ENCODE data around the gene TMEM132A.

TMEM132A gene, protein sequence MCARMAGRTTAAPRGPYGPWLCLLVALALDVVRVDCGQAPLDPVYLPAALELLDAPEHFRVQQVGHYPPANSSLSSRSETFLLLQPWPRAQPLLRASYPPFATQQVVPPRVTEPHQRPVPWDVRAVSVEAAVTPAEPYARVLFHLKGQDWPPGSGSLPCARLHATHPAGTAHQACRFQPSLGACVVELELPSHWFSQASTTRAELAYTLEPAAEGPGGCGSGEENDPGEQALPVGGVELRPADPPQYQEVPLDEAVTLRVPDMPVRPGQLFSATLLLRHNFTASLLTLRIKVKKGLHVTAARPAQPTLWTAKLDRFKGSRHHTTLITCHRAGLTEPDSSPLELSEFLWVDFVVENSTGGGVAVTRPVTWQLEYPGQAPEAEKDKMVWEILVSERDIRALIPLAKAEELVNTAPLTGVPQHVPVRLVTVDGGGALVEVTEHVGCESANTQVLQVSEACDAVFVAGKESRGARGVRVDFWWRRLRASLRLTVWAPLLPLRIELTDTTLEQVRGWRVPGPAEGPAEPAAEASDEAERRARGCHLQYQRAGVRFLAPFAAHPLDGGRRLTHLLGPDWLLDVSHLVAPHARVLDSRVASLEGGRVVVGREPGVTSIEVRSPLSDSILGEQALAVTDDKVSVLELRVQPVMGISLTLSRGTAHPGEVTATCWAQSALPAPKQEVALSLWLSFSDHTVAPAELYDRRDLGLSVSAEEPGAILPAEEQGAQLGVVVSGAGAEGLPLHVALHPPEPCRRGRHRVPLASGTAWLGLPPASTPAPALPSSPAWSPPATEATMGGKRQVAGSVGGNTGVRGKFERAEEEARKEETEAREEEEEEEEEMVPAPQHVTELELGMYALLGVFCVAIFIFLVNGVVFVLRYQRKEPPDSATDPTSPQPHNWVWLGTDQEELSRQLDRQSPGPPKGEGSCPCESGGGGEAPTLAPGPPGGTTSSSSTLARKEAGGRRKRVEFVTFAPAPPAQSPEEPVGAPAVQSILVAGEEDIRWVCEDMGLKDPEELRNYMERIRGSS

DNA sequence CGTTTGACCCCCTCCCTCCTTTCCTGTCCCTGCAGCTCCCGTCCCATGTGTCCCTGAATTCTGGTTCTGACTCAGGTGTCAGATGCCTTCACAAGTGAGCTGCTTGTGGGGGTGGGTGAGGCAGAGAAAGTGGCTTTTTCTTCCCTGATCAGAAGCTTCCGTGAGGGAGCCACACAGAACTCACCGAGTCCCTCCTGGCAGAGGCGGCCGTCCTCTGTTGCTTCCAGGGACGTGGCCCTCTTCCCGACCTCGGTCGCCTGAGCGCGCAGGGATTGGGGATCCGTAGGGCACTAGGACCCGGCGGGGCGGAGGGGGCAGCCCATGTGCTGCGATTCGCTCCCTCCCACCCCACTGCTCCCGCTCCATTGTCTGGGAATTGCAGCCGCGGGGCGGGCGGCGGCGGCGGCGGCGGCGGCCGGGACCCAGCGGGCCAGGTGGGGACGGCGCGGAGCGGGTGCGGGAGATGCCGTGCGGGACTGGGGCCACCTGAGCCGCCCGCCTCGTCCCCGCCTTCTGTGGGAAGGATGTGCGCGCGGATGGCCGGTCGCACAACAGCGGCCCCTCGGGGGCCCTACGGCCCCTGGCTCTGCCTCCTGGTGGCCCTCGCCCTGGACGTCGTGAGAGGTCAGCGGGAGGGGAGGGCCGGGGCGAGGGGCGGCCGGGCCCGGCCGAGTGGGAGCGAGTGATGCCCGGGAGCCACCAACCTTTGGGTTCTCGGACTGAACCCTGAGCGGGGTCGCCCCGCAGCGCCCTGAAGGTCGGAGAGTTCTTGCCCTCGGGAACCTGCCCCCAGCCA, at the start of gene TMEM132A:
Gene TMEM132A, plus strand, starts transcription at position 351 of the 796 bp plus-strand sequence. Its CDS starts 174 bp downstream, at position 525.
- ATAC-seq (ENCODE audit: low read depth) (peak; percentile 48), DNase-seq (ENCODE audit: low spot score in 2 of 2) (no peak)
- H3K27me3 Mint-ChIP-seq: no peaks in the 10 kb centered on the region
- peaks cover 28% of the 10 kb centered on the region for H3K36me3 Mint-ChIP-seq
- H3K27ac Mint-ChIP-seq: peak within 1 kb of the TSS; percentile 61
- H3K4me1 Mint-ChIP-seq: peaks cover 34% of the 10 kb centered on the region
- peak within 1 kb of the TSS; percentile 74 for H3K4me3 Mint-ChIP-seq
- H3K9me3 Mint-ChIP-seq: no peaks in the 10 kb centered on the region

DNA sequence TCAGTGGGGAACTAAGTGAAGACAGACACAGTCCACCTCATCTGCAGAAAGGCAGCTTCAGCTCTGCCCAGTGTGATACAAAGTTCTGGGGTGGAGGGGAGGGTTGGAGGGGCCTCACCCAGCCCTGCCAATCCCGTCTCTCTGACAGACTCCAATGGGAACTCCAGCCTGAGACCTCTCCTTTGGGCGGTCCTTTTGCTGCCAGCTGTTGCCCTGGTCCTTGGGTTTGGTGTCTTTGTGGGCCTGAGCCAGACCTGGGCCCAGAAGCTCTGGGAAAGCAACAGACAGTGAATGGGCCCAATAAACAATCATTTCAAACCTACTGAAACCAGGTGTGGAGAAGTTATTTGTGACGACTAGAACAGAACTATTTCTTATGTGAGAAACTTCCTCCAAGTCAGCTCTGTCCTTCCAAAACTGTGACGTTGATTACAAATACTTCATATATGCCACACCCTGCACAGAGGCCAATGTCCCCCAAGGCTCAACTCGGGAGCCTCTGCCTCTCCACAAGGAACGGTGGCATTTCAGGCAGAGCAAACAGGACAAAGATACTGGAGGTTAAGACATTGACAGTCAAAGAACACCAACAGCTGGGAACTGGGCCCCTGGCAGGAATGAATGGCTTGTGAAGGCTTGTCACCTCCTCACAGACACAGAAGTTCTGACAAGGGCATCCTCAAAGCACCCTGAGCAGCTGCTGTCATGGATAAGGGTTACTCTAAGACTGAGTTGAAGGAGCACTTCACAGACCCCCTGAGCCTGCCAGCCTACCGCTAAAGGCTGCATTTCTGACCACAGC, 48.7 kb upstream of the TMEM132A start:
- no peak for DNase-seq (ENCODE audit: low spot score in 2 of 2)
- Mint-ChIP-seq H3K27me3 (no peaks in the 10 kb centered on the region), H3K4me1 (peaks cover 2% of the 10 kb centered on the region), H3K27ac (no peak overlapping the region), H3K4me3 (no peak overlapping the region), H3K36me3 (peaks cover 6% of the 10 kb centered on the region), H3K9me3 (no peaks in the 10 kb centered on the region)
- ATAC-seq (ENCODE audit: low read depth): no peak

DNA sequence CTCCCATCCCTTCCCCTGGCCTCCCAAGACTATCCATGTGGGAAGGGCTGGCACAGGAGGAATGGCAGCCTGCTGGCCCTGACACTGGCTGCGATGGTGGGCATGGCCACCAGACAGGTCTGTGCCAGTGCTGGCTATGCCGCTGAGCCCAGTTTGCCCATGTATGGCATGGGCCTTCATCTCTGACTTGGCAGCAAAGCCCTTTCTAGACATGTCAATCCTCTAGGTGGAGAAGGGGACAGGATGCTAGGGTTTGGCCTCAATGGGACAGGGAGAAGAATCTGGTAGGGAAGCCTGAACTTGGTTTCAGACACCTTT, 48.1 kb upstream of the TMEM132A start:
- no peaks in the 10 kb centered on the region for H3K9me3 Mint-ChIP-seq
- peaks cover 2% of the 10 kb centered on the region for H3K4me1 Mint-ChIP-seq
- H3K36me3 Mint-ChIP-seq: peaks cover 8% of the 10 kb centered on the region
- no peak overlapping the region for H3K4me3 Mint-ChIP-seq
- H3K27me3 Mint-ChIP-seq: no peaks in the 10 kb centered on the region
- ATAC-seq (ENCODE audit: low read depth) (no peak), DNase-seq (ENCODE audit: low spot score in 2 of 2) (no peak)
- no peak overlapping the region for H3K27ac Mint-ChIP-seq

DNA sequence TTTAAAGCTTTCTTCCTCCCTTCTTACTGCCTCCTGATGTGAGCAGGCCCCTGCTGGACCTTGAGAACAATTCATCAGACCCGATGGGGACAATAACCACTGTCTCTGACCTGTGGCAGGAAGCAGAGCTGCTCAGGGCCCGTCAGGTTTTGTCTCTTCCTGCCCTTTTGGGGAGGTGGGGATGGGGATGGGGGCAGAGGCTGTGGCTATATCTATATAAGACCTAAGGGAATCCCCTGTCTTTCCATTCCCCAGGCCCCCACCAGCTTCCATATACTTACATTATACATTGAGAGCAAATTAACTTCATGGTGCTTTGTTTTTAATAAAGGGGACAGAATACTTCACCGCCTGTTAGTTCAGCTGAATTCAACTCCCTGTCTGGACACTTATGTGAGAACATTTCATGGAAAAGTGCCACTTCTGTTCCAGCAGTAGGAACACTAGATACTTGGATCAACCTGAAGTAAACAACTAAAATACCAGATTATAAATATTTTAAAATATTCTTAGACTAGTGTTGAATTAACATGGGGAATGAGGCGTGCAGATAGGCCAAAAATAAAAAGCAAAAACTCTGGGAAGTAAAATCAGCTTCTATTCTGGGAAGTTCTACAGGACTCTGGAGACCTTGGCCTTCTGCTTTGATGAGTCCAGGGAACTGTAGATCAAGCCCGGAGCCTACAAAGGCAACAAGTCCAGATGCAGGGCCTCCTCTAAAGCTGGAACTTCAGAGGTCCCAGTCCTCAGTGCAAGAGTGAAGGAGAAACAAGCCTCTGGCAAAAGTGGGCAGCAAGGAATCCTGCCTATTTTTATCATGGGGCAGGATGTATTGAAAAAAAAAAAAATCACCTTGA, 45.8 kb upstream of the TMEM132A start:
- Mint-ChIP-seq H3K36me3 (peaks cover 21% of the 10 kb centered on the region), H3K4me3 (no peak overlapping the region), H3K9me3 (no peaks in the 10 kb centered on the region), H3K4me1 (peaks cover 2% of the 10 kb centered on the region), H3K27ac (no peak overlapping the region), H3K27me3 (no peaks in the 10 kb centered on the region)
- ATAC-seq (ENCODE audit: low read depth) (no peak), DNase-seq (ENCODE audit: low spot score in 2 of 2) (no peak)

DNA sequence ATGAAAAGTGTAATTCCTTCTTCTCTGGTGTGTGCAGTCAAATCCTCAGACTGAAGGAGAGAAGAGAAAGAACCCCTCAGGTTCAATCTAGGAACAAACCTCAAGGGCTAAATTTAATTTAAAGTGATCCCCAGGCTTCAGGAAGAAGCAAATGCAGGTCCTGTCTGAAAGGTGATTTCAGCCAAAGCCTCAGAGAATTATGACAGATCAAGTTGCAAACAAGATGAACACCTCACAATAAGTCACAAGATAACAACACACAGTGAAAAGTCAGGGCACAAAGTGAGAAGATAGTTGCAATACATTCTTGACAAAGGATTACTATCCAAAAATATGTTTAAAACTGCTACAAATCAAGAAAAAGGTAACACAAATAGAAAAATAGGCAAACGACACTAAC, 45.2 kb upstream of the TMEM132A start:
- Mint-ChIP-seq H3K27me3 (no peaks in the 10 kb centered on the region), H3K9me3 (no peaks in the 10 kb centered on the region), H3K4me3 (no peak overlapping the region), H3K4me1 (peaks cover 4% of the 10 kb centered on the region), H3K36me3 (peaks cover 25% of the 10 kb centered on the region), H3K27ac (no peak overlapping the region)
- ATAC-seq (ENCODE audit: low read depth): no peak
- no peak for DNase-seq (ENCODE audit: low spot score in 2 of 2)

DNA sequence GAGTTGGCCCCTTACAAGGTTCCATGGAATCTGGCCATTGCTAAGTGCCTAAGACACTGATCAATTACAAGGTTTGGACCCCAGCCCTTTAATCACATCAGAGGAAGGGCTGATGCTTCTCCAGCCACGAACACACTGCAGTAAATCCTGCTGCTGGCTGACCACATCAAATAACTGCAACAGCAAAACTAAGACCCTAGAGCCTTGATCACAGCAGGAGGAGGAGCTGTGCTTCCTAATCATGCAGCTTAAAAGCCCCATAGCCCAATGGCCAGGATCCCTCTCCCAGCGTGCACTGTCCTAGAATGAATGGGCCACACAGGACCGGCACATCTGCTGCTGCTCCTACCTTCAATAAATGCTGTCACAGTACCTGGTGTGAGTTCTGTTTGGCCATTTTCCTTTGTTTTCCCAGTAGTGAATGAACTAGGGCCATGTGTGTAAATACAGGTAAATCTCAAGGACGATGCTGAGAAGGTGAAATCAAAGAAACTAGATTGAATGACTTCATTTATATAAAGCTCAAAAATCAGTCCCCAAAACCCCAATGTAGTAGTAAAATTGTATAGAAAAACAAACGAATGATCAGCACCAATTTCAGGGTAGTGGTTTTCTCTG, 44.2 kb upstream of the TMEM132A start:
- ATAC-seq (ENCODE audit: low read depth) (no peak), DNase-seq (ENCODE audit: low spot score in 2 of 2) (no peak)
- Mint-ChIP-seq H3K27me3 (no peaks in the 10 kb centered on the region), H3K9me3 (no peaks in the 10 kb centered on the region), H3K4me1 (peaks cover 5% of the 10 kb centered on the region), H3K36me3 (peaks cover 26% of the 10 kb centered on the region), H3K4me3 (no peak overlapping the region), H3K27ac (no peak overlapping the region)

DNA sequence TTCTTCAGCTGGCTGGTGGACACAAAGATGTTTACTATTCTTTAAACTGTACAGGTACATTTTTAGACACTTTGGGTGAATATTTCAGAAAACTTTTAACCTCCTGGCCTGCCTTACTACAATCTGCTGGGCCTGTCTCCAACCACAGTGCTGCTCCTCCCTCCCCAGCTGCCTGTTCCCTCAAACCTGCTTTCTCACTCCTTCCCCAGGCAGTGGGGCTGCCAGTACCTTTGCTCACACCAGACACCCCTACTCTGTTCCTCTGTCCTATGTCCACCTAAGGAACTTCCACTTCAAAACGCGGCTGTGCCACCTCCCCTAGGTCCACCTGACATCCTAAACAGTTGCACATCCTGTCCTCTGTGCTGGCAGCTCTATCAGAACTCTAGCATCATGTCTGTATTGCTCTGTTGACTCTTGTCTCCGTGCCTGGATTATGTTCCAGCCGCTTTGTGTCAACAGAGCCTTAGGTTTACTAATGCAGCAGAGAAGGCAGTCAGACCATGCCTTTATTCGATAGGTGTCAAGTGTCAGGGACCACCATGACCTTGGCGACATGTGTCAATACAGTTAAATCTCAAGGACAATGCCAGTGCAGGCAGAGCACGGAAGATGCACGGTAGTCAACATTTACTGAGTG, 43.5 kb upstream of the TMEM132A start:
- no peak overlapping the region for H3K4me3 Mint-ChIP-seq
- peaks cover 26% of the 10 kb centered on the region for H3K36me3 Mint-ChIP-seq
- no peaks in the 10 kb centered on the region for H3K9me3 Mint-ChIP-seq
- H3K27me3 Mint-ChIP-seq: no peaks in the 10 kb centered on the region
- ATAC-seq (ENCODE audit: low read depth) (no peak), DNase-seq (ENCODE audit: low spot score in 2 of 2) (no peak)
- H3K27ac Mint-ChIP-seq: no peak overlapping the region
- H3K4me1 Mint-ChIP-seq: peaks cover 7% of the 10 kb centered on the region

DNA sequence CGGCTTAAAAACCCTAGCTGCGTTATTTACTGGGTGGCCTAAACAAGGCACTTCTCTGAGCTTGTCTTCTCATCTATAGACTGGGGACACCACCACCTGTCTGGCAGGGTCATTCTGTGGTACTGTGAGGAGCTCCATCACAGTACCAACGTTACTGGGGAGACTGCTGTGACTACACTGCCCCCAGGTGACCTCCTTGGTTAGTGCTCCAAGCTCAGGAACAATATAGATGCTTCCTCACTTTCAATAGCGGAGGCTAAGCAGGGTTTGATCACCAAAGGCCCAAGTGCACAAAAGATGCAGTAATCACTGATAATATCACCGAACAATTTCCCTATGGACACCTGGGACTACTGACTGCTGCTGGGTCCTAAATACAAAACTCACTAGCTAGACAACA, 36.7 kb upstream of the TMEM132A start:
- Mint-ChIP-seq H3K4me1 (peaks cover 7% of the 10 kb centered on the region), H3K9me3 (no peaks in the 10 kb centered on the region), H3K36me3 (peaks cover 20% of the 10 kb centered on the region), H3K27me3 (no peaks in the 10 kb centered on the region), H3K4me3 (no peak overlapping the region), H3K27ac (peak overlapping the region; percentile 17)
- peak; percentile 53 for ATAC-seq (ENCODE audit: low read depth)
- no peak for DNase-seq (ENCODE audit: low spot score in 2 of 2)

DNA sequence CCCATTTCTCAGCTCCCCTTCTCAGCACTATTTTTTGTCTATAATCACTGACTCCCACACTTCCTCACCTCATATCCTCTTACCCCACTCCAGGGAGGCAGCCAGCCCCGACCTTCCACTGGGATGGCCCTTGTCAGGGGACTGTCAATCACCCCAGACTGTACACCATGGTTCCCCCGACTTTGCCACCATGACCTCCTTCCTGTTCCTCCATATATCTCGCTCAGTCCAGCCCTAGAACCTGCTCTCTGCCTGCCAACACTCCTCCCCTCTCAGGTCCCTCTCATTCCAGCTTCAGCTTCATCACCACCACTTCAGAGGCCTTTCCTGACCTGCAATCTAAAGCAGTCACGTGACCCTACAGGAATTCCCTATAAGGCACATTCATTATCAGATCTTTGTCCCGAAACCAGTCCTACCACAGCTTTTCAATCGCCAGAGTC, 34.4 kb upstream of the TMEM132A start:
- peak overlapping the region; percentile 8 for H3K27ac Mint-ChIP-seq
- H3K4me3 Mint-ChIP-seq: no peak overlapping the region
- H3K4me1 Mint-ChIP-seq: peaks cover 4% of the 10 kb centered on the region
- no peaks in the 10 kb centered on the region for H3K27me3 Mint-ChIP-seq
- no peaks in the 10 kb centered on the region for H3K9me3 Mint-ChIP-seq
- peaks cover 19% of the 10 kb centered on the region for H3K36me3 Mint-ChIP-seq
- ATAC-seq (ENCODE audit: low read depth) (no peak), DNase-seq (ENCODE audit: low spot score in 2 of 2) (no peak)

DNA sequence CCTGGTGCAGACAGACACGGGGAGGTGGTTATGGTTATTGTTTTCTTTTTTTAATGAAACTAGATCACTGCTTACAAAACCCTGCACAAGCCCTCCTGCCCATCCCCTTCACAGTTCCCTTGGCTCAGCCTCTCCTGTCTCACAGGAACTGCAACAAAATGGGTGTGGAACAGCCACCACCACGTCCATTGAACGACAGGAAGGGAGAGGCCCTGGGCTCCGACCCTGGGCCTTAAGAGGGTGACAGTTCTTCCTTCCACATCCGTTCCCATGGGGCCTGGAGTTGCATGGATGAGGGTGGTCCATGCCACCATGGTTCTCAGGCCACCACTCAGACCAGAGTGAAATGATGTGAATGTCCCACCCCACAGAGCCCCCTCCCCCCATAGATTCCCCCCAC, 33.6 kb upstream of the TMEM132A start:
- no peak overlapping the region for H3K4me3 Mint-ChIP-seq
- H3K36me3 Mint-ChIP-seq: peaks cover 25% of the 10 kb centered on the region
- no peak overlapping the region for H3K27ac Mint-ChIP-seq

DNA sequence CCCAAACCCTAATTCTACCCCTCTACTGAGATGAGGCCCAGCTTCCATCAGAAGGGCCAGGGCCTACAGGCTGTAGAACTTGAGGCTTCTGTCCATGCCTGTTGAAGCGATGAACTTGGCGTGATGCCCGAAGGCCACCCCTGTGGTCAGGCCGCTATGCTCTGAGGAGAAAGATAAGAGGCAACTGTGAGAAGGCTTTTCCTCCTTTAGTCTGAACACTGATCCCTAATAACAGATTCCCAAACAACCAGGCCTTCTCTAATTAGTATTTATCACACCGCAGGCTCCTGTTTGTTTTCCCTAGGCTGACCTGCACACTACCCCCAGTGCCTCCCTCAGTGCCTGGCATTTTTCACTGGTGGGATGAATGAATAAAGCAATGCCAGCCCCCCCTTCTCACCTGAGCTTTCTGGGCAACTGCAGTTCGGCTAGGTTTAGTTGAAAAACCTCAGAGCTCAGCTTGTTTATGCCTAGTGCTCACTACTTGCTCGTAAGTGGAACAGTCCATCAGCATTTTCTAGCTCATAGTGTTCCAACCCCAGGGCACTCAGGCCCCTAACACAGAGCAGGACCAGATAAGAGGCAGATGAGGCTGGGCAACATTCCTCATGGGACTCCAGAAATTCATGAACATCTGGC, 33.0 kb upstream of the TMEM132A start:
- Mint-ChIP-seq H3K36me3 (peaks cover 28% of the 10 kb centered on the region), H3K27ac (no peak overlapping the region), H3K27me3 (no peaks in the 10 kb centered on the region), H3K9me3 (no peaks in the 10 kb centered on the region), H3K4me1 (no peaks in the 10 kb centered on the region), H3K4me3 (no peak overlapping the region)
- DNase-seq (ENCODE audit: low spot score in 2 of 2) (no peak), ATAC-seq (ENCODE audit: low read depth) (no peak)

More for the DNA sequence above, 33.6 kb upstream of the TMEM132A start:
- no peaks in the 10 kb centered on the region for H3K4me1 Mint-ChIP-seq
- DNase-seq (ENCODE audit: low spot score in 2 of 2): no peak
- no peaks in the 10 kb centered on the region for H3K9me3 Mint-ChIP-seq
- ATAC-seq (ENCODE audit: low read depth): no peak
- H3K27me3 Mint-ChIP-seq: no peaks in the 10 kb centered on the region
